ENCODE data around the gene KCTD2. TPM values are rescaled to one million over a fixed set of nuclear protein-coding genes. Genes with fewer than 3 reads are reported as not detected.
A peak's percentile ranks its signal among the peaks of the same experiment; 100 is the strongest.

The KCTD2 gene
- total and polyA plus RNA-seq, 2 of the 13 experiments (the other 11 are each of a cell fraction or from before 2014, with no cell fraction given), result 28.3 to 32.6 TPM

- 0 out of 2 replicates have a peak, but pooled peaks have one; percentile 22 for TF ChIP-seq ARID4A (CRISPR knock-in tag; IDR thresholded peaks at IDR 0.05; ENCODE audit: borderline replicate concordance)
- peak; percentile 67; the same call in 1 of the 2 replicates for TF ChIP-seq ZMYM2 (CRISPR knock-in tag; IDR thresholded peaks at IDR 0.05)
- TF ChIP-seq POLR2A (IDR thresholded peaks at IDR 0.05; ENCODE audit: insufficient read depth in 1 of 2, low read depth in 2 of 2, low read length in 2 of 2), result peak; percentile 56 to 60; a peak in 2 of 4 replicates
- TF ChIP-seq SP2 (CRISPR knock-in tag; IDR thresholded peaks at IDR 0.05), result no peak
- TF ChIP-seq ZBTB38 (CRISPR knock-in tag; IDR thresholded peaks at IDR 0.05), result peak; percentile 87
- TF ChIP-seq PAXIP1 (CRISPR knock-in tag; conservative IDR thresholded peaks at IDR 0.05), result peak; percentile 57
- no peak for TF ChIP-seq ATF7-NPFF (CRISPR knock-in tag; IDR thresholded peaks at IDR 0.05; ENCODE audit: low read depth)
- peak; percentile 50 for TF ChIP-seq MAFF (IDR thresholded peaks at IDR 0.05; ENCODE audit: low read depth, low read length)
- no peak for TF ChIP-seq FOXP1 (IDR thresholded peaks at IDR 0.05)
- 0 out of 2 replicates have a peak, but pooled peaks have one; percentile 16 for TF ChIP-seq FOXP1 (CRISPR knock-in tag; IDR thresholded peaks at IDR 0.05)
- peak; percentile 54; the same call in 1 of the 2 replicates for TF ChIP-seq POLR2G (IDR thresholded peaks at IDR 0.05; ENCODE audit: low read depth, low read length)
- no peak for TF ChIP-seq SP1 (IDR thresholded peaks at IDR 0.05)
- TF ChIP-seq SP1 (CRISPR knock-in tag; IDR thresholded peaks at IDR 0.05), result peak; percentile 75
- no peak for TF ChIP-seq HNRNPLL (IDR thresholded peaks at IDR 0.05; ENCODE audit: low read depth, low read length, poor library complexity, severe bottlenecking)
- peak; percentile 92 for TF ChIP-seq ZMYM4 (CRISPR knock-in tag; IDR thresholded peaks at IDR 0.05)
- TF ChIP-seq FOXP4 (CRISPR knock-in tag; IDR thresholded peaks at IDR 0.05), result 0 out of 2 replicates have a peak, but pooled peaks have one; percentile 27
- TF ChIP-seq ZFP1 (CRISPR knock-in tag; IDR thresholded peaks at IDR 0.05), result no peak
- no peak for TF ChIP-seq FOXA1 (IDR thresholded peaks at IDR 0.05)
- TF ChIP-seq FOXA1 (CRISPR knock-in tag; IDR thresholded peaks at IDR 0.05), result peak; percentile 31; the same call in 1 of the 2 replicates
- peak; percentile 35; the same call in 1 of the 2 replicates for TF ChIP-seq ETV5 (CRISPR knock-in tag; IDR thresholded peaks at IDR 0.05; ENCODE audit: borderline replicate concordance)
- peak; percentile 90 for TF ChIP-seq NFYB (CRISPR knock-in tag; IDR thresholded peaks at IDR 0.05)
- no peak for TF ChIP-seq LCORL (IDR thresholded peaks at IDR 0.05)
- 0 out of 2 replicates have a peak, but pooled peaks have one; percentile 35 for TF ChIP-seq LCORL (CRISPR knock-in tag; IDR thresholded peaks at IDR 0.05)
These were observed 22.2 kb upstream of the KCTD2 start (continued) for GRCh38 chr17:75024686-75025397.

All from HepG2 (cell line).